HG02884 (cell line): ENCODE data around the gene MIAT.

Source experiments
- ATAC-seq: cut with Tn5 transposase; IDR thresholded peaks from one replicate; pipeline ENCODE4 v1.9.1; 2021; ENCODE audit warnings: mild to moderate bottlenecking, moderate library complexity; ENCODE audit not compliant: unreplicated experiment

Gene MIAT

GRCh38 chr22:26631282-26631681 lies 26.1 kb upstream of the MIAT start:
- no peak for ATAC-seq

- no peak for ATAC-seq
These were observed 24.8 kb upstream of the MIAT start for GRCh38 chr22:26632422-26633155.

- ATAC-seq, result no peak
These were observed 23.2 kb upstream of the MIAT start for GRCh38 chr22:26634189-26634588.

GRCh38 chr22:26635117-26635516 lies 22.3 kb upstream of the MIAT start:
- ATAC-seq, result no peak

GRCh38 chr22:26636296-26636695 lies 21.1 kb upstream of the MIAT start:
- no peak for ATAC-seq

- ATAC-seq, result no peak
These were observed 14.6 kb upstream of the MIAT start for GRCh38 chr22:26642465-26643417.

GRCh38 chr22:26643418-26644100 lies 13.8 kb upstream of the MIAT start:
- ATAC-seq, result no peak

- ATAC-seq, result no peak
These were observed 11.2 kb upstream of the MIAT start for GRCh38 chr22:26646158-26646557.

GRCh38 chr22:26648011-26648497 lies 9.3 kb upstream of the MIAT start:
- no peak for ATAC-seq

- no peak for ATAC-seq
These were observed 8.6 kb upstream of the MIAT start for GRCh38 chr22:26648528-26649388.

GRCh38 chr22:26650722-26651421 lies 6.5 kb upstream of the MIAT start:
- no peak for ATAC-seq

GRCh38 chr22:26651815-26652214 lies 5.6 kb upstream of the MIAT start:
- ATAC-seq, result no peak

- no peak for ATAC-seq
These were observed 773 bp downstream of the MIAT start for GRCh38 chr22:26658161-26658560.

- ATAC-seq, result no peak
These were observed 1.5 kb downstream of the MIAT start for GRCh38 chr22:26658671-26659478.

GRCh38 chr22:26660356-26660755 lies 3.0 kb downstream of the MIAT start:
- no peak for ATAC-seq

GRCh38 chr22:26660961-26661578 lies 3.7 kb downstream of the MIAT start:
- no peak for ATAC-seq

GRCh38 chr22:26662160-26662559 lies 4.8 kb downstream of the MIAT start:
- ATAC-seq, result no peak

- ATAC-seq, result no peak
These were observed 6.1 kb downstream of the MIAT start for GRCh38 chr22:26663374-26663923.
